NB4 (cell line): ENCODE data around the gene SLC25A24.

Source experiments
- DNase-seq: peaks from one replicate; pipeline ENCODE4 v3.0.0; 2010; ENCODE audit warnings: low read depth
- H3K4me3 ChIP-seq: one replicate; pipeline ENCODE4 v1.5.1; 2011; ENCODE audit warnings: mild to moderate bottlenecking, low read depth, low read length, moderate library complexity
- CTCF ChIP-seq: IDR thresholded peaks from one replicate; pipeline ENCODE4 v1.5.1; 2012; ENCODE audit warnings: low read depth, low read length
- MAX ChIP-seq: IDR thresholded peaks from 2 replicates; pipeline ENCODE4 v1.6.1; 2011; ENCODE audit warnings: low read depth, low read length
- MYC ChIP-seq: IDR thresholded peaks from 2 replicates; pipeline ENCODE4 v1.6.1; 2011; ENCODE audit warnings: low read depth, low read length
- POLR2A ChIP-seq: IDR thresholded peaks from 2 replicates; pipeline ENCODE4 v1.6.1; 2011; ENCODE audit warnings: mild to moderate bottlenecking; ENCODE audit not compliant: insufficient read length; ENCODE audit errors: extremely low read depth

Gene SLC25A24

GRCh38 chr1:108200687-108201051 lies 526 bp upstream of the SLC25A24 start:
- DNase-seq, result peak; percentile 79

GRCh38 chr1:108199201-108199691 lies 897 bp downstream of the SLC25A24 start:
- H3K4me3 ChIP-seq, result peak overlapping the region; percentile 71
- no peak for TF ChIP-seq MYC
- TF ChIP-seq POLR2A, result no peak
- TF ChIP-seq CTCF, result no peak
- no peak for TF ChIP-seq MAX
- peak; percentile 26 for DNase-seq

More at GRCh38 chr1:108200687-108201051, 526 bp upstream of the SLC25A24 start:
- TF ChIP-seq CTCF (peak; percentile 4), POLR2A (no peak)
- H3K4me3 ChIP-seq, result peak overlapping the region; percentile 74

- DNase-seq, result peak; percentile 19
- TF ChIP-seq MYC, result no peak
- TF ChIP-seq CTCF, result no peak
- TF ChIP-seq MAX, result no peak
- no peak for TF ChIP-seq POLR2A
- no peak overlapping the region for H3K4me3 ChIP-seq
Observed at GRCh38 chr1:108194051-108194450, 6.1 kb downstream of the SLC25A24 start.

GRCh38 chr1:108193333-108193732 lies 6.8 kb downstream of the SLC25A24 start:
- DNase-seq, result no peak
- no peak overlapping the region for H3K4me3 ChIP-seq
- no peak for TF ChIP-seq CTCF
- TF ChIP-seq MAX, result no peak
- no peak for TF ChIP-seq POLR2A
- TF ChIP-seq MYC, result no peak

DNA sequence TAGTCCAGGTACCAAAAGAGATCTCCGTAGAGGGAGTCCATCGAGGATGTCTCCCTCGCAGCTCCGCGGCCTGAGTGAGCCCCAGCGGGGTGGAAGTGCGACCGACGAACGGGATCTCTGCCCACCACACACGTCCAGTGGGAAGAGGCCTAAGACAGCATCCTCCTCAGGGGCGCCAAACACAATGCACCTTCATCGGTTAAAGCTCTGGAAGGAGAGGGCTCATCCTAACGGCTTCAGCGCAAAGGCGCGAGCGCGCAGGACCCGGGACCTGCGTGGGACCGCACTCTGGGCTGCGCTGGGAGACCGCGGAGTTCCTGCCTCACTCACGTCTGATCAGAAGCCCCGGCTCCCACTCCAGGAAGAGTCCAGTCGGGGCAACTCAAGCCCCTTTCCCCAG lies 7.6 kb downstream of the SLC25A24 start:
- no peak overlapping the region for H3K4me3 ChIP-seq
- TF ChIP-seq MYC (no peak), CTCF (no peak), POLR2A (no peak), MAX (no peak)
- no peak for DNase-seq
